ENCODE results near the gene SSBP4. TPM values are rescaled to one million over a fixed set of nuclear protein-coding genes. Genes with fewer than 3 reads are reported as not detected.
A peak's percentile ranks its signal among the peaks of the same experiment; 100 is the strongest.
"Not testable (repeated sequence)": the region's sequence is repeated elsewhere in the genome, so short reads cannot be mapped to it uniquely, and the experiment has no call there.

The SSBP4 gene
- total RNA-seq, 1 donor from 2014 or later, result 57.7 TPM

DNA sequence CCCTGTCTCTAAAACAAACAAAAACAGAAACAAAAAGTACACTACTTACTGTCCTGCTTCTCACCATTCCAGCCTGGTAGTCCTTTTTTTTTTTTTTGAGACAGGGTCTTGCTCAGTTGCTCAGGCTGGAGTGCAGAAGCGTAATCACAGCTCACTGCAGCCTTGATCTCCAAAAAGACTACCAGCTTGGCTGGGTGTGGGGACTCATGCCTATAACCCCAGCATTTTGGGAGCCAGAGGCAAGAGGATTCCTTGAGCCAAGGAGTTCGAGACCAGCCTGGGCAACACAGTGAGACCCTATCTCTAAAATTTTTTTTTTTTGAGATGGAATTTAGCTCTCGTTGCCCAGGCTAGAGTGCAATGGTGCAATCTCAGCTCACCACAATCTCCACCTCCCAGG lies 38.4 kb upstream of the SSBP4 start:
- no peaks in the 10 kb centered on the region for H3K27me3 Mint-ChIP-seq
- peaks cover 2% of the 10 kb centered on the region for H3K36me3 Mint-ChIP-seq (ENCODE audit: insufficient read depth)
- no peak overlapping the region for H3K27ac Mint-ChIP-seq
- no peak for TF ChIP-seq CTCF (IDR thresholded peaks at IDR 0.05; ENCODE audit: unreplicated experiment)
- H3K4me1 Mint-ChIP-seq (ENCODE audit: low read depth), result peaks cover 30% of the 10 kb centered on the region
- no peak for DNase-seq (ENCODE audit: low spot score, unreplicated experiment)
- no peaks in the 10 kb centered on the region for H3K9me3 Mint-ChIP-seq (ENCODE audit: low read depth)
- H3K4me3 Mint-ChIP-seq (ENCODE audit: low read depth), result no peak overlapping the region

DNA sequence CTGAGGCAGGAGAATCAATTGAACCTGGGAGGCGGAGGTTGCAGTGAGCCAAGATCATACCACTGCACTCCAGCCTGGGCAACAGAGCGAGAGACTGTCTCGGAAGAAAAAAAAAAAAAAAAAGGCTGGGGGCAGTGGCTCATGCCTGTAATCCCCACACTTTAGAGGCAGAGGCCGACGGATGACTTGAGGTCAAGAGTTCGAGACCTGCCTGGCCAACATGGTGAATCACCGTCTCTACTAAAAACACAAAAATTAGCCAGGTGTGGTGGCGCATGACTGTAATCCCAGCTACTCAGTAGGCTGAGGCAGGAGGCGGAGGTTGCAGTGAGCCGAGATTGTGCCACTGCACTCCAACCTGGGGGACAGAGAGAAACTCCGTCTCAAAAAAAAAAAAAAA lies 35.6 kb upstream of the SSBP4 start:
- not testable (repeated sequence) for DNase-seq (ENCODE audit: low spot score, unreplicated experiment); H3K27me3 Mint-ChIP-seq; H3K9me3 Mint-ChIP-seq (ENCODE audit: low read depth); H3K4me3 Mint-ChIP-seq (ENCODE audit: low read depth); H3K36me3 Mint-ChIP-seq (ENCODE audit: insufficient read depth); H3K27ac Mint-ChIP-seq
- peaks cover 30% of the 10 kb centered on the region for H3K4me1 Mint-ChIP-seq (ENCODE audit: low read depth)

GRCh38 chr19:18384775-18385174 lies 34.4 kb upstream of the SSBP4 start:
- peak overlapping the region; percentile 78 for H3K27ac Mint-ChIP-seq
- H3K9me3 Mint-ChIP-seq (ENCODE audit: low read depth), result no peaks in the 10 kb centered on the region
- no peak overlapping the region for H3K4me3 Mint-ChIP-seq (ENCODE audit: low read depth)
- H3K4me1 Mint-ChIP-seq (ENCODE audit: low read depth), result peaks cover 30% of the 10 kb centered on the region
- H3K27me3 Mint-ChIP-seq, result no peaks in the 10 kb centered on the region
- TF ChIP-seq CTCF (IDR thresholded peaks at IDR 0.05; ENCODE audit: unreplicated experiment), result no peak
- peaks cover 2% of the 10 kb centered on the region for H3K36me3 Mint-ChIP-seq (ENCODE audit: insufficient read depth)
- DNase-seq (ENCODE audit: low spot score, unreplicated experiment), result no peak

- peaks cover 3% of the 10 kb centered on the region for H3K36me3 Mint-ChIP-seq (ENCODE audit: insufficient read depth)
- peak overlapping the region; percentile 85 for H3K27ac Mint-ChIP-seq
- TF ChIP-seq CTCF (IDR thresholded peaks at IDR 0.05; ENCODE audit: unreplicated experiment), result no peak
- peaks cover 25% of the 10 kb centered on the region for H3K4me1 Mint-ChIP-seq (ENCODE audit: low read depth)
- H3K9me3 Mint-ChIP-seq (ENCODE audit: low read depth), result no peaks in the 10 kb centered on the region
- H3K4me3 Mint-ChIP-seq (ENCODE audit: low read depth), result no peak overlapping the region
- no peak for DNase-seq (ENCODE audit: low spot score, unreplicated experiment)
- no peaks in the 10 kb centered on the region for H3K27me3 Mint-ChIP-seq
Observed at GRCh38 chr19:18385359-18385674, 33.9 kb upstream of the SSBP4 start.

DNA sequence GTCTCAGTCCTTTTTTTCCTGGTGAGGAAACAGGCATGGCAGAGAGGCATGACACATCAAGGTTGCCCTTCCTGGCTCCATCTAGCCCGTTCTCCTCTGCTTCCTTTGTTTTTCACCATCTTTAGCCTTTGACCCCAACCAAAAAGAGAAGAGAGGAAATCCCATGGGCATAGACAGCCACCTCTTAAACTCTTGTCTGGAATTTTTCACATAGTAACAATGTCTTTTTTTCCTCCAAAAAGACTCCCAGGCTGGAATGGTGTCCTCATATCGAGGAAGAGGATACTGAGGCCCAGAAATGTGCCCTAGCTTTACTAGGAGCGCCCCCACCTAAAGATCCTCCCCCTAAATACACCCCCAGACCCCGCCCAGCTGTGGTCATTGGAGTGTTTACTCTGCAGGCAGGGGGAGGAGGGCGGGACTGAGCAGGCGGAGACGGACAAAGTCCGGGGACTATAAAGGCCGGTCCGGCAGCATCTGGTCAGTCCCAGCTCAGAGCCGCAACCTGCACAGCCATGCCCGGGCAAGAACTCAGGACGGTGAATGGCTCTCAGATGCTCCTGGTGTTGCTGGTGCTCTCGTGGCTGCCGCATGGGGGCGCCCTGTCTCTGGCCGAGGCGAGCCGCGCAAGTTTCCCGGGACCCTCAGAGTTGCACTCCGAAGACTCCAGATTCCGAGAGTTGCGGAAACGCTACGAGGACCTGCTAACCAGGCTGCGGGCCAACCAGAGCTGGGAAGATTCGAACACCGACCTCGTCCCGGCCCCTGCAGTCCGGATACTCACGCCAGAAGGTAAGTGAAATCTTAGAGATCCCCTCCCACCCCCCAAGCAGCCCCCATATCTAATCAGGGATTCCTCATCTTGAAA lies 33.3 kb upstream of the SSBP4 start, which contains the start of gene GDF15:
Gene GDF15 (plus strand): TSS at position 484 of the 868 bp plus-strand sequence. CDS start 32 bp downstream, at position 516.
- Mint-ChIP-seq H3K4me1 (ENCODE audit: low read depth) (peaks cover 22% of the 10 kb centered on the region), H3K27ac (peak within 1 kb of the TSS; percentile 85), H3K4me3 (ENCODE audit: low read depth) (peak within 1 kb of the TSS; percentile 76), H3K36me3 (ENCODE audit: insufficient read depth) (peaks cover 3% of the 10 kb centered on the region), H3K9me3 (ENCODE audit: low read depth) (no peaks in the 10 kb centered on the region), H3K27me3 (no peaks in the 10 kb centered on the region)
- DNase-seq (ENCODE audit: low spot score, unreplicated experiment), result peak; percentile 59
- TF ChIP-seq CTCF (IDR thresholded peaks at IDR 0.05; ENCODE audit: unreplicated experiment), result peak; percentile 67
